Cardiac fibroblast (primary cell): ENCODE measurements around the gene YEATS2.
A peak's percentile ranks its signal among the peaks of the same experiment; 100 is the strongest.
"Not testable (repeated sequence)": the region's sequence is repeated elsewhere in the genome, so short reads cannot be mapped to it uniquely, and the experiment has no call there.

Source experiments
- DNase-seq, 2 donors: peaks; one replicate each; pipeline versions ENCODE4 v3.0.0 to v3.0.0-alpha.2; 2010; ENCODE audit warnings: low read depth in 2 of 2
- H3K4me3 ChIP-seq, 2 donors: replicated peaks in 1 of 2; 1 replicate in 1 of 2; 2 replicates in 1 of 2; pipeline ENCODE4 v1.5.1; 2011; ENCODE audit warnings: low read depth in 2 of 2, low read length in 2 of 2, mild to moderate bottlenecking in 2 of 2, moderate library complexity in 1 of 2
- TF ChIP-seq, protein P1 (sequence below): IDR thresholded peaks from one replicate; pipeline ENCODE4 v1.5.1; 2011; ENCODE audit warnings: low read depth, mild to moderate bottlenecking, low read length, inconsistent platforms

YEATS2 gene

DNA sequence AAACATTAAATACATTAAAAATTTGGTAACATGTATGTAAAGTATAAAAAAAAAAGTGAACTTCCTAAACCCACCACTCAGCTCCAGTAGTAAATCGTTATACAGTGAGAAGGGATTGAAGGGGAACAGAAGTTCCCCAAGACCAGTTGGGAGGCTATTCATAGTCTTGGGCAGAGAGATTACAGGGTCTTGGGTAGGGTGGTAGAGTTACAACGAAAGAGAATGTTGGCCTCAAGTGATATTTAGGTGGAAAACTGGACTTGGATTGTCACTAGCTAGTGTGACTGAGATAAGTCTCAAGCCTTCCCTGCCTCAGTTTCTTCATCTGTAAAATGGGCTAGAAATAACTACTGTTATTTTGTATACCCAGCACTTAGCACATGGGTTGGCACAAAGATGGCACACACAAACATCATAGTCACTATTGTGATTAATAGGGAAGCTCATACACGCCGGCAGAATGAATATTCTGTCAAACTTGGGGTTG, 431 bp upstream of the YEATS2 start:
- TF ChIP-seq, protein P1, sequence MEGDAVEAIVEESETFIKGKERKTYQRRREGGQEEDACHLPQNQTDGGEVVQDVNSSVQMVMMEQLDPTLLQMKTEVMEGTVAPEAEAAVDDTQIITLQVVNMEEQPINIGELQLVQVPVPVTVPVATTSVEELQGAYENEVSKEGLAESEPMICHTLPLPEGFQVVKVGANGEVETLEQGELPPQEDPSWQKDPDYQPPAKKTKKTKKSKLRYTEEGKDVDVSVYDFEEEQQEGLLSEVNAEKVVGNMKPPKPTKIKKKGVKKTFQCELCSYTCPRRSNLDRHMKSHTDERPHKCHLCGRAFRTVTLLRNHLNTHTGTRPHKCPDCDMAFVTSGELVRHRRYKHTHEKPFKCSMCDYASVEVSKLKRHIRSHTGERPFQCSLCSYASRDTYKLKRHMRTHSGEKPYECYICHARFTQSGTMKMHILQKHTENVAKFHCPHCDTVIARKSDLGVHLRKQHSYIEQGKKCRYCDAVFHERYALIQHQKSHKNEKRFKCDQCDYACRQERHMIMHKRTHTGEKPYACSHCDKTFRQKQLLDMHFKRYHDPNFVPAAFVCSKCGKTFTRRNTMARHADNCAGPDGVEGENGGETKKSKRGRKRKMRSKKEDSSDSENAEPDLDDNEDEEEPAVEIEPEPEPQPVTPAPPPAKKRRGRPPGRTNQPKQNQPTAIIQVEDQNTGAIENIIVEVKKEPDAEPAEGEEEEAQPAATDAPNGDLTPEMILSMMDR, result no peak
- DNase-seq, result no peak
- peak overlapping the region; percentile 72 to 92 for H3K4me3 ChIP-seq

GRCh38 chr3:183698318-183698751, 738 bp downstream of the YEATS2 start:
- TF ChIP-seq, protein P1, result no peak
- peak; percentile 39 to 53 for DNase-seq

DNA sequence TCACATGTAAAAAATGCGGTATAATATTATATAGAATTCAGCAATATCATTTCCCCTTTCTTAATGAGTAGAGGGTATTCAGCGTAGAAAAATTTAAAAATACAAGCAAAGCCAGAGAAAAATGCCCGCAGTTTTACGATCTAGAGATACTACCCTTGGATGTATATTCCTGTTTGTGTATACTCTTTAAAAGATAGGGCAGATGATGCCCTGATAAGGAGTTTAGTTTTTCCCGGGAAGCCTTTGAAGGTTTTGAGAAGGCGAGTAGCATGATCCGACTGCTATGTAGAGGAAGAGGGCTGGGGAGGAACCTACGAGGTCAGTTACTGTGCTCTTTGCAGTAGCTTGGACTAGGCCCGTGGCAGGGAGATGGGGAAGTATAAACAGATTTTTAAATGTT, 1.2 kb downstream of the YEATS2 start:
- peak; percentile 46 to 49 for DNase-seq
- H3K4me3 ChIP-seq, result peak overlapping the region; percentile 72 to 92
- TF ChIP-seq, protein P1, result no peak

More at GRCh38 chr3:183698318-183698751, 738 bp downstream of the YEATS2 start:
- peak overlapping the region; percentile 72 to 92 for H3K4me3 ChIP-seq

DNA sequence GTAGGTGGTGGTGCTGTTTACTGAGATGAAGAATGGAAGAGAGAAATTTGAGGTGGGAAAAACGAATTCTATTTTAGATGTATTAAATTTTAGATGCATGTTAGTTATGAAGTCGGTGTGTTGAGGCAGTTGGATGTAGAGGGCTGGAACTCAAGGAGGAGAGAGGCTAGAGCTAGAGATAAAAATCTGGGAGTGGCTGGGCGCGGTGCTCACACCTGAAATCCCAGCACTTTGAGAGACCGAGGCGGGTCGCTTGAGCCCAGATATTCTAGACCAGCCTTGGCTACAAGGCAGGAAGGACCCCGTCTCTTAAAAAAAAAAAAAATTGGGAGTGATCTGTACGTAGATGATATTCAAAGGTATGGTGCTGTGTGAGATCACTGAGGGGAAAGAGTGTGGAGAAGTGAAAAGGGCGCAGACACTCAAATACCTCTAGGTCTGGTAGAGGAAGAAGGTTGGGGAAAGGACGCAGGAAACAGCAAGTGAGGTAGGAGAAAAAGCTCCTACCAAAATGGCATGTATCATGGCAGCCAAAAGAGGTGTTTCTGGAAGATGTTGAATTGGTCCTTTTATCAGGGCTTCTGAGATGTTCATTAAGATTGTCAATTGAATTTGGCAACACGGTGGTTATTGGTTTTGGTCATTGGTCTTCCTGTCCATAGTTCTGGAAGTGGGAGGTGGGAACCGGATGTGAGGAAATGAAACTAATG, 1.8 kb downstream of the YEATS2 start:
- no peak for DNase-seq
- TF ChIP-seq, protein P1, result no peak
- H3K4me3 ChIP-seq, result peak overlapping the region; percentile 72 to 92

- H3K4me3 ChIP-seq, result no peak overlapping the region
- TF ChIP-seq, protein P1, result no peak
- no peak for DNase-seq
Measured at GRCh38 chr3:183701744-183702143, 4.1 kb downstream of the YEATS2 start.

DNA sequence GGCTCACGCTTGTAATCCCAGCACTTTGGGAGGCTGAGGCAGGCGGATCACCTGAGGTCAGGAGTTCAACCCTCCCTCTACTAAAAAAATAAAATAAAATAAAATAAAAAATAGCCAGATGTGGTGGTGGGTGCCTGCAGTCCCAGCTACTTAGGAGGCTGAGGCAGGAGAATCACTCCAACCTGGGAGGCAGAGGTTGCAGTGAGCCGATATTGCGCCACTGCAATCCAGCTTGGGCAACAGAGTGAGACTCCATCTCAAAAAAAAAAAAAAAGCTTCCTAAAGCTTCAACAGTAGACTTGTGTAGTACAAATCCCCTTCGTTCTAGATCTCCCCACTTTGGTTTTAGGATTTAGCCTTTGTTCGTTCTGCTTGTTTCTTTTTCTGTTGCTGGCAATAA, 6.3 kb downstream of the YEATS2 start:
- H3K4me3 ChIP-seq, DNase-seq: not testable (repeated sequence)

- no peak for DNase-seq
- H3K4me3 ChIP-seq, result no peak overlapping the region
- TF ChIP-seq, protein P1, result no peak
Measured at GRCh38 chr3:183710231-183710630, 12.6 kb downstream of the YEATS2 start.
